Neural progenitor cell (in vitro differentiated cells): Measurements from ENCODE around the gene TEX2.

ENCODE experiments used
- EZH2 ChIP-seq: fragments of 200-600 bp; sonication (generic); IDR thresholded peaks from 2 replicates; pipeline ENCODE4 v1.6.1; 2017; ENCODE audit warnings: antibody characterized with exemption, mild to moderate bottlenecking, moderate library complexity
- EZH2phosphoT487 ChIP-seq: fragments of 200-600 bp; sonication (generic); IDR thresholded peaks from 2 replicates; pipeline ENCODE4 v1.6.1; 2017; ENCODE audit warnings: antibody characterized with exemption
- TF ChIP-seq, protein P1 (sequence below): fragments of 200-600 bp; sonication (generic); IDR thresholded peaks from 2 replicates; pipeline ENCODE4 v1.5.1; 2017; ENCODE audit warnings: antibody characterized with exemption, mild to moderate bottlenecking

DNA sequence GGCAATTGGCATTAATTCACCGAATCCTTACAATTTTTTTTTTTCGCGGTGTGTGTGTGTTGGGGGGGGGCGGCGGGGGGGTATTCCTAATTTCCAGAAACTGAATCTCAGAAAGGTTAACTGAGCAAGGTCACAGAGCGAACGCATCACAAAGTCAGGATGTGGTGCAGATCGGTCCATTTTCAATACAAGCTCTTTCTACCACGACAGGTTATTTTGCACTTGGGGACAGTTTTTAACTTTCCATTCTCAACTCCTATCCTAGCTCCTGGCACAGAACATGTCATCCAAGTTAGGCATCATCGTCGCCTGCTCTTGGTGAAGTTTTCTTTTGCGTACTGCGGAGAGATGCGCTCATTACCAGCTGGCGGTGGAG, 117.7 kb downstream of the TEX2 start:
- TF ChIP-seq, protein P1, sequence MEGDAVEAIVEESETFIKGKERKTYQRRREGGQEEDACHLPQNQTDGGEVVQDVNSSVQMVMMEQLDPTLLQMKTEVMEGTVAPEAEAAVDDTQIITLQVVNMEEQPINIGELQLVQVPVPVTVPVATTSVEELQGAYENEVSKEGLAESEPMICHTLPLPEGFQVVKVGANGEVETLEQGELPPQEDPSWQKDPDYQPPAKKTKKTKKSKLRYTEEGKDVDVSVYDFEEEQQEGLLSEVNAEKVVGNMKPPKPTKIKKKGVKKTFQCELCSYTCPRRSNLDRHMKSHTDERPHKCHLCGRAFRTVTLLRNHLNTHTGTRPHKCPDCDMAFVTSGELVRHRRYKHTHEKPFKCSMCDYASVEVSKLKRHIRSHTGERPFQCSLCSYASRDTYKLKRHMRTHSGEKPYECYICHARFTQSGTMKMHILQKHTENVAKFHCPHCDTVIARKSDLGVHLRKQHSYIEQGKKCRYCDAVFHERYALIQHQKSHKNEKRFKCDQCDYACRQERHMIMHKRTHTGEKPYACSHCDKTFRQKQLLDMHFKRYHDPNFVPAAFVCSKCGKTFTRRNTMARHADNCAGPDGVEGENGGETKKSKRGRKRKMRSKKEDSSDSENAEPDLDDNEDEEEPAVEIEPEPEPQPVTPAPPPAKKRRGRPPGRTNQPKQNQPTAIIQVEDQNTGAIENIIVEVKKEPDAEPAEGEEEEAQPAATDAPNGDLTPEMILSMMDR = no peak
- TF ChIP-seq EZH2phosphoT487 = no peak
- no peak for TF ChIP-seq EZH2
